ENCODE results near the gene ADIPOQ.
"Not testable (repeated sequence)": the region's sequence is repeated elsewhere in the genome, so short reads cannot be mapped to it uniquely, and the experiment has no call there.

ADIPOQ gene

GRCh38 chr3:186826410-186826975, 16.0 kb upstream of the ADIPOQ start:
- peak; percentile 14 for DNase-seq (ENCODE audit: low spot score)

DNA sequence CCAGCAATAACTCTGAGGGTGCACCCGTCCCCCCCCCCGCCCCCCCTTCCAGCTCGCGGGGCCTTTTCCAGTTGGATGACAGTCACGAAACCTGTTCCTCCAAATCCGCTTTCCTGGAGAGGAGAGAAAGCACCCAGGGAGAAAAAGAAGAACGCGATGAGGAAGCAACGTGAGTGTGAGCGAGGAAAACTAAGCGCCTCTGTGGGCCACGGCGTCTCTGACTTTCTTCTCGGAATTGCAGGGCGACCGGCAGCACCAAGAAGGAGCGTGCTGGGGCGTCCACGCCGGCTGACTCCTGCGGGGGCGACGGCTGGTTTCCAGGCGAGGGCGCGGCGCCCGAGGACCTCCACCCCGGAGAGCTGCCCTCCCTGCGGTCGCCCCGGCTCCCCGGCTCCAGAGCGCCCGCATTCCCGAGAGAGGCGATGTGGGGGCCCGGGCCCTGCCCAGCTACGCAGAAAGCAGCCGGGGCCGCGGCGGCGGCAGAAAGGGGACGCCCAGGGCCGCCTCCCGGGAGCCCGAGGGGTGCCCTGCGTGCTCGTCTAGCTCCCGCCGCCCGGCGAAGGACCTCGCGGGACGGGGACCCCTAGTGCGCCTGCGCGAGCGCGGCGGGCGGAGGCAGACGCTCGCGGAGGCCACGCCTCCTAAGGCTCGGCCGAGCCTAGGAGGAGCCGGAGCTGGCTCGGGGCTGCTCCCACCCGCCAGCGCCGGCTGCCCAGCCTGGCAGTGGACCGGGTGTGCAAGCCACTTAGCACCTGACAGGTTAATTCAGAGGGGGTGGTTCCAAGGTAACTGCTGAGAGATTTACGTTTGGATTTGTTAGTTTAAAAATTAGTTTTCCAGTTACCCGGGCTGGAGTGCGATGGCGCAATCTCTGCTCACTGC, 15.3 kb upstream of the ADIPOQ start:
- peak; percentile 81 for DNase-seq (ENCODE audit: low spot score)

DNA sequence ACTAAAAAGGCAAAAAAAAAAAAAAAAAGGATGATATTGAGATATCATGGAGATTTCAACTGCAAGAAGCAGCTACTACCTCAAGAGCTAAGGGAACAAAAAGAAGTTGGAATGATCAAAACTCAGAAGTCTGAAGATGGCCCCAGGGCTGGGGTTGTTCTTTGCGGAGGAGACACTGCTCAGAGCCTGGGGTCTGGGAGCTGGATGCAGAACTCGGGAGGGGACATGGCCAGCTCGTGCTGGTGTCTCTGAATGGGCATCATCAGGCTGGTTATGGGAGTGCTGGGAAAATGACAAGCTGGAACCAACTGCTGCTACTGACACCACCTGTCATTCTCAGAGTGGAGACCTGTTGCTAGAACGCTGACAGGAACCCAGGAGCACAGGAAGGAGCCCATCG, 14.2 kb upstream of the ADIPOQ start:
- DNase-seq (ENCODE audit: low spot score): no peak

- no peak for DNase-seq (ENCODE audit: low spot score)
Observed at GRCh38 chr3:186831798-186832197, 10.7 kb upstream of the ADIPOQ start.

DNA sequence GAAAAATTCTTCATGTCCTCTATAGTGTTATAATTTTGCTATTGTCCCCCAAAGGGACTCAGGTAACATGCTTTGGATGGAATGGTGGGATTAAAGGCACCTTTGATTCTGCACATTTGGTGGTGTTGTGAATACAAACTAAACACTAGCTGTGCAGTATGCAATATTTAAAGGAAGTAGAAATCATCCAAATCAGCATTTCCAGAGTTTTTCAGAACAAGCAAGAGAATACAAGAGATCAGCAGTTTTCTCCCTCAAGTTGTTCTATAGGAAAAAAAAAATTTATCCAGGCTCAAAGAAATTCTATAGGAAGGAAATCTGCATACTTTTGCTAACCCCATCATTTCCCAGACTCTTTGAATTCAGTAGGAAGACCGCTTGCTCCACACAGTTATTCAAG, 10.2 kb upstream of the ADIPOQ start:
- DNase-seq (ENCODE audit: low spot score): no peak

DNA sequence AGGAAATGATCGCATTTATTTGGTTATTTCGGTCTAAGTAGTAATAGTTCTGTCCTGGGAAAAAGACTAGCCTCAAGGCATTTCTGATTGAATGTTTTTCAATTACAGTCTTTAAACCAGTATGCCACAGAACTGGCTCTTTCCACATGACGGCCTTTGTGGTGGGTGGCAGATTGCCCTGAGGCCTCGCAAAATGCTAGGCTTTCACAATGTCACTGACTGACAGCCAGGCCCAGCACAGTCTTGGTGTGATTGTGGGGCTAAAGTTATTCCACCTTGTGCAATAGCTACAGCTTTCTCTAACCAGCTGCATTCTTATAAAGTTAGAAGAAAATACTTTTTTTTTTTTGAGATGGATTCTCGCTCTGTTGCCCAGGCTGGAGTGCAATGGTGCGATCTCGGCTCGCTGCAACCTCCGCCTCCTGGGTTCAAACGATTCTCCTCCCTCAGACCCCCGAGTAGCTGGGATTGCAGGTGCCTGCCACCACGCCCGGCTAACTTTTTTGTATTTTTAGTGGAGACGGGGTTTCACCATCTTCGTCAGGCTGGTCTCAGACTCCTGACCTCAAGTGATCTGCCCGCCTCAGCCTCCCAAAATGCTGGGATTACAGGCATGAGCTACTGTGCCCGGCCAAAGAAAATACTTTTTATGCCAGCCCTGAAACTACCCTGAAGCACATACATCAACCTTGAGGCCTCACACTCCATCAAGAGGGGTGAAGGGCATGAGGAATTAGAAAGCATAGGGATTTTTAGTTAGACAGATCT, 2.5 kb upstream of the ADIPOQ start:
- no peak for DNase-seq (ENCODE audit: low spot score)

GRCh38 chr3:186841620-186842019, 890 bp upstream of the ADIPOQ start:
- no peak for DNase-seq (ENCODE audit: low spot score)

DNA sequence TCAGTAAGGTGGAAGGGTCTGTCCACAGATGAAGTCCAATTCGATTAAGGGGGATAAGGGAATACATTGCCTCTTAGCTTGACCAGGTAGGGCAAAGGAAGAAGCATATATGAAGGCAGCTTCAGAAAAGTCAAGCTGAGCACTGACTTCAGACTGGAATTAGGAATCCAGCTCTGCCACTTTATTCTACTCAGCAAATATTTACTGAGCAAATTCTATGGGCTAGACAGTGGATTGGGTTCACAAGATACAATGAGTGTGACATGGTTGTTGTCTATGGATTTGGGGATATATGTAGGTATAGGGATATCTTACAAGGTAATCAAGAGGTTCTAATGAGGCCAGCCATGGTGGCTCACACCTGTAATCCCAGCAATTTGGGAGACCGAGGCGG, 526 bp downstream of the ADIPOQ start:
- no peak for DNase-seq (ENCODE audit: low spot score)

DNA sequence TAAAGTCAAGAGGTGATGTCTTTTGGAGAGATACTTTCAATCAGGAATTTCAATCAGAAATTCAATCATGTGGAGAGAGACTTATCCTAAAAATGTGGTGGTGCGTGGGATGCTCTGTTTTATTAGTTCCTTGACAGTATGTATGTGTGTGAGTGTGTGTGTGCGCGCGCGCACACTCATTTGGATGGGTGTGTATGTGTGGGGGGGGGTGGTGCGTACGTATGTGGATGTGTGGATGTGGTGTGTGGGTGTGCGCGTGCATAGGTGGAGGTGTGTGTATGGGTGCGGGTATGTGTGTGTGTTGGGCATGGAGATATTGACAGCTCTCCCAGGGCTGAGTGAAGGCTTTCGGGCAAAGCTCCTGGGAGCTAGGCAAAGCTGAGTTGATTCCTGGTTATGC, 2.4 kb downstream of the ADIPOQ start:
- no peak for DNase-seq (ENCODE audit: low spot score)

DNA sequence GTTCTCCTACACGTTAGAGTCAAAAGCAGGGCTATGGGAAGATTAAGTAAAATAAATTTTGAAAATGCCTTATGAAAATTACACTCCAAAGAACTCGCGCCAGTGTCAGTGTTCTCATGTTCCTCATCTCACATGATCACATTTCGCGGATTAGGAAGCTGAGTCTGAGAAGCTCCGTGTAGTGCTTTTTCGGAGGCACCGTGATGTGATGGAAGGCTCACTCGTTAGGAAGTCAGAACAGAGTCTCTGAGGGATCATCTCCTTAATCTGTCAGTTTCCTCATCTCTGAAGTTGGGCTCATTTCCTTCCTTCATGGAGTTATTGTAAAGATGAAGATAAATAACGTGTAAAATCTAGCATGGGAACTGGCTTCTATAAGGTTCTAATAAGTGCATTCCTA, 3.2 kb downstream of the ADIPOQ start:
- DNase-seq (ENCODE audit: low spot score): no peak

- no peak for DNase-seq (ENCODE audit: low spot score)
Observed at GRCh38 chr3:186847437-186847836, 4.9 kb downstream of the ADIPOQ start.

- DNase-seq (ENCODE audit: low spot score): peak; percentile 37
Observed at GRCh38 chr3:186849374-186849975, 7.0 kb downstream of the ADIPOQ start.

- DNase-seq (ENCODE audit: low spot score): not testable (repeated sequence)
Observed at GRCh38 chr3:186851835-186852234, 9.3 kb downstream of the ADIPOQ start.

GRCh38 chr3:186852994-186853393, 10.5 kb downstream of the ADIPOQ start:
- no peak for DNase-seq (ENCODE audit: low spot score)

DNA sequence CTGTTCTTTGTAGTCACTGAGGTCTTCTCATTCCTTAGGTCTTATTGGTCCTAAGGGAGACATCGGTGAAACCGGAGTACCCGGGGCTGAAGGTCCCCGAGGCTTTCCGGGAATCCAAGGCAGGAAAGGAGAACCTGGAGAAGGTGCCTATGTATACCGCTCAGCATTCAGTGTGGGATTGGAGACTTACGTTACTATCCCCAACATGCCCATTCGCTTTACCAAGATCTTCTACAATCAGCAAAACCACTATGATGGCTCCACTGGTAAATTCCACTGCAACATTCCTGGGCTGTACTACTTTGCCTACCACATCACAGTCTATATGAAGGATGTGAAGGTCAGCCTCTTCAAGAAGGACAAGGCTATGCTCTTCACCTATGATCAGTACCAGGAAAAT, 11.6 kb downstream of the ADIPOQ start:
- no peak for DNase-seq (ENCODE audit: low spot score)

- no peak for DNase-seq (ENCODE audit: low spot score)
Observed at GRCh38 chr3:186854954-186855353, 12.4 kb downstream of the ADIPOQ start.

- DNase-seq (ENCODE audit: low spot score): no peak
Observed at GRCh38 chr3:186857743-186858142, 15.2 kb downstream of the ADIPOQ start.

DNA sequence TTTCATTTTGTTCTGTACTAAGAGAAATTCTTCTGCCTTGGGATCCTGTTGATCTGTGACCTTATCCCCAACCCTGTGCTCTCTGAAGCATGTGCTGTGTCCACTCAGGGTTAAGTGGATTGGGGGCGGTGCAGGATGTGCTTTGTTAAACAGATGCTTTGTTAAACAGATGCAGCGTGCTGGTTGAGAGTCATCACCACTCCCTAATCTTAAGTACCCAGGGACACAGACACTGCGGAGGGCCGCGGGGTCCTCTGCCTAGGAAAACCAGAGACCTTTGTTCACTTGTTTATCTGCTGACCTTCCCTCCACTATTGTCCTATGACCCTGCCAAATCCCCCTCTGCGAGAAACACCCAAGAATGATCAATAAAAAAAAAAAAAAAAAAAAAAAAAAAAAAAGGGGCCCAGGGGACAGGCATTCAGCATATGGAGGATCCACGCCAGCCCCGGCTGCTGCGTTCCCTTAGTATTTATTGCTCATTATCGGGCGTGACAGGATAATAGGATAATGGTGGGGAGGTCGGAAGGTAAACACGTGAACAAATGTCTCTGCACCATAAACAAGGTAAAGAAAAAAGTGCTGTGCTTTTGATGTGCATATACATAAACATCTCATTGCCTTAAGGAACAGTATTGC, 22.8 kb downstream of the ADIPOQ start:
- DNase-seq (ENCODE audit: low spot score): not testable (repeated sequence)

DNA sequence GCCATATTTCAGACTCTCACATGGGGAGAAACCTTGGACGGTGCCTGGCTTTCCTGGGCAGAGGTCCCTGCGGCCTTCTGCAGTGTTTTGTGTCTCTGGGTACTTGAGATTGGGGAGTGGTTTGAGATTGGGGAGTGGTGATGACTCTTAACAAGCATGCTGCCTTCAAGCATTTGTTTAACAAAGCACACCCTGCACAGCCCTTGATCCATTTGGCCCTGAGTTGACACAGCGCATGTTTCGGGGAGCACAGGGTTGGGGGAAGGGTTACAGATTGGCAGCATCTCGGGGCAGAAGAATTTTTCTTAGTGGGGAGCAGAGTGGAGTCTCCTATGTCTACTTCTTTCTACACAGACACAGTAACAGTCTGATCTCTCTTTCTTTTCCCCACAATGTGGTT, 23.6 kb downstream of the ADIPOQ start:
- not testable (repeated sequence) for DNase-seq (ENCODE audit: low spot score)

- DNase-seq (ENCODE audit: low spot score): no peak
Observed at GRCh38 chr3:186869253-186870100, 27.0 kb downstream of the ADIPOQ start.

Measured in cerebellar cortex (tissue), 1 donor.